ENCODE measurements around the gene GPR17.

The GPR17 gene

DNA sequence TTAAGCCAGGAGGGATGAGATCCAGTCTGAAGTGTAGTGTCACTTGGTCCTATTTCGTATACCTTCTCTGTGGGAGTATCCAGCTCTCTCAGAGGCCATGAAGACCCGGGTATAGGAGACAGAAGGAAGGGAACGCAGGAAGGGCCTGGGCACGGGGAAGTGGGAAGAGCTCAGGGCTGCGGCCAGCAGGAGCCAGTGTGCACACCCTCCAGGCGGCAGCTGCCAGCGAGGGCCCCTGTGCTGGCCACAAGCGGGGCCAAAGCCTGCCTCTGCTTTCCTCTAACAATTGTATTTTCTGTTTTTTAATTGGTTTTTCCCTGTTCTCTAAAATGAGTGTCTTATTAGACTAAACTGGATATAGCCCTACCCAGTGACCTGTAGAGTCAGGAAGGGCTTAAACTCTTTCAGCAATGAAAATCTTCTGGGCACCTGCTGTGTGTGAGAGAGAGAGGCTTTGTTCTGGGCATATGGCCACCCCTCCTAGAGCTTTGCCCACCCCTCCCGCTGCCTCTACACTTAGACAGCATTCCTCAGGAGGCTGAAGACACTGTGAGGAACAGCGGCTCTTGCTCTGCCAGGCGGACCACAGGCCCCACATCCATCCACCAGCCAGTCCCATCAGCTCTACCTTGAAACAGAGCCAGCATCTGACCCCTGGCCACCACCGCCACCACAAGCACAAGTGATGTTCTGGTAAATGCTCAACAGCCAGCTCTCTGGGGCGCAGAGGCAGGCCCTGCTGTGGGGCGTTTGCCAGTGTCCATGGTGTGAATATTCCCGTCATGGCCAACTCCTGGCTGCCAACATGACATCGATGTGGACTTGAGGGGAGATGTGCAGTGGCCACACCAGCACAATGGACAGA lies 9.5 kb downstream of the GPR17 start:
- H3K36me3 ChIP-seq = peaks cover 25 to 71% (median 65%) of the 10 kb centered on the region in 3 donors
- DNase-seq = peak in 1 of 2 donors; percentile 60
- H3K27ac ChIP-seq = peak overlapping the region; percentile 62 to 63
- no peak for TF ChIP-seq CTCF (IDR thresholded peaks at IDR 0.05)
- no peaks in the 10 kb centered on the region for H3K27me3 ChIP-seq
- no peaks in the 10 kb centered on the region for H3K9me3 ChIP-seq
- intact Hi-C loops (cut with DNase I; ENCODE audit: low total_unique reads) = no loop called here
- H3K4me1 ChIP-seq = peaks cover 0 to 91% (median 55%) of the 10 kb centered on the region in 4 donors
- H3K4me3 ChIP-seq = no peak overlapping the region

DNA sequence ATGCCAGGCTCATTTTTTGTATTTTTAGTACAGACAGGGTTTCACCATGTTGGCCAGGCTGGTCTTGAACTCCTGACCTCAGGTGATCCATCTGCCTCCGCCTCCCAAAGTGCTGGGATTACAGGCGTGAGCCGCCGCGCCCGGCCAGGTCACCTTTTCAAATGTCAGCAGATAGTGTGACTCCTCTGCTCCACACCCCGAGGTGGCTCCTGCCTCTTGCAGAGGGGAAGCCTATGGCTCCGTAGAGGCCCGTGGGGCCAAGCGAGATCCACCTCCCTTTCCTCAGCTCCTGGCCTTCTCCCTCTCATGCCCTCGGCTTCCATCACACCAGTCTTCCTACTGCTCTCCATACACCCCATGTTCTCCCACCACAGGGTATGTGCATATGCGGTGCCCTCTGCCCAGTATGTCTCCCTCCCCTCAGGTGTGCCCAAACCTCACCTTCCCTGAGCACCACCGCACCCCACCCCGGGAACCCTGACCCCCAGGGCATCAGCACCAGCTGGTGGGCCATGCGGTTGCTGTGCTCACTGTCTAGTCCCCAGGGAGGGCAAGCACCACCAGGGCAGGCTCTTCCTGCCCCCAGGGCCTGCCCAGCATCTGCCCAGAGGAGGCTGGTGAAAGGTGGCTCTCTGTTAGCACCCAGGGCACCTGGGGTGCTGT lies 10.7 kb downstream of the GPR17 start:
- intact Hi-C loops (cut with DNase I; ENCODE audit: low total_unique reads) = no loop called here
- no peaks in the 10 kb centered on the region for H3K27me3 ChIP-seq
- no peak for TF ChIP-seq CTCF (IDR thresholded peaks at IDR 0.05)
- DNase-seq = peak in 1 of 2 donors; percentile 58
- H3K4me3 ChIP-seq = no peak overlapping the region
- H3K36me3 ChIP-seq = peaks cover 25 to 67% (median 54%) of the 10 kb centered on the region in 3 donors
- peak overlapping the region; percentile 10 to 76 for H3K27ac ChIP-seq
- no peaks in the 10 kb centered on the region for H3K9me3 ChIP-seq
- peaks cover 0 to 91% (median 60%) of the 10 kb centered on the region in 4 donors for H3K4me1 ChIP-seq

- H3K4me1 ChIP-seq = peaks cover 0 to 91% (median 63%) of the 10 kb centered on the region in 4 donors
- intact Hi-C loops (cut with DNase I; ENCODE audit: low total_unique reads) = no loop called here
- no peak for TF ChIP-seq CTCF (IDR thresholded peaks at IDR 0.05)
- peak in 1 of 2 donors; percentile 63 for DNase-seq
- H3K36me3 ChIP-seq = peaks cover 25 to 62% (median 50%) of the 10 kb centered on the region in 3 donors
- H3K27me3 ChIP-seq = no peaks in the 10 kb centered on the region
- peak overlapping the region; percentile 10 to 76 for H3K27ac ChIP-seq
- no peaks in the 10 kb centered on the region for H3K9me3 ChIP-seq
- H3K4me3 ChIP-seq = no peak overlapping the region
Observed at GRCh38 chr2:127657232-127657595, 11.3 kb downstream of the GPR17 start.

GRCh38 chr2:127658146-127658545 lies 12.2 kb downstream of the GPR17 start:
- TF ChIP-seq CTCF (IDR thresholded peaks at IDR 0.05) = no peak
- H3K9me3 ChIP-seq = no peaks in the 10 kb centered on the region
- intact Hi-C loops (cut with DNase I; ENCODE audit: low total_unique reads) = no loop called here
- no peak overlapping the region for H3K4me3 ChIP-seq
- peaks cover 0 to 91% (median 66%) of the 10 kb centered on the region in 4 donors for H3K4me1 ChIP-seq
- H3K27me3 ChIP-seq = no peaks in the 10 kb centered on the region
- peak overlapping the region; percentile 76 for H3K27ac ChIP-seq
- H3K36me3 ChIP-seq = peaks cover 25 to 53% (median 42%) of the 10 kb centered on the region in 3 donors
- DNase-seq = no peak

DNA sequence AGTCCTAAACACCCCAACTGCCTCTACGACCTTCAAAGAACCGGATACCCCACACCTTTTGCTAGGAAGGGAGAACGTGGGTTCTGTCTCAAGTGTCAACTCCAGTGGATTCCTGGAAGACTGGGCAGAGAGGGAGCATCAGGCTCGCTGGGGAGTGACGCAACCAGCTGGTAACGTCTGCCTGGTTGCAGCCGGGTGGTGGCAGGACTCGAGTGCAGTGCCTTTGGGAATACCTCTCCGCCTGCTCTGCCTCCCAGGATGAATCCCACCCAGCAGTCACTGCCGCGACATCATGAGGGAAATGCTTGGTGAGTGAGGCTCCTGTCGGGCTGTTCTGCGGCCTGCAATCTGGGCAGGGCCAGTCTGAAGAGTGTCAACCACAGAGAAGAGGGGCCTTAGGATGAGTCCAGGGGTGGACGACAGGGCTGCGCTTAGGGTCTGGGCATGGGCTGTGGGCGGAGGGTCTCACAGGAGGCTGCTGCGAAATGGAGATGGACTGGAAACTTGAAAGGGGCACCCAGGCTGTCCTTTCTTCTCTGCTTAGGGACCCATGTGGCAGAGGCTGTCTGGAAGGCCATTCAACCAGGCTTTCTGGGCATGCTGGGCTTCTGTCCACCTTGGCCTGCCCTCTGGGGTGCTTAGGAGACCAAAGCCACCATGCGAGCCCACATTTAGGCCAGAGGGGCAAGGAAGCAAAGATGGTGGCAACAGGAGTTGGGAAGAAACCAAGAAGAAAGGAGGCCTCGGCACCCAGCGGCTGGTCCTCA lies 12.9 kb downstream of the GPR17 start:
- Histone ChIP-seq H3K4me3 (peak overlapping the region in 1 of 2 donors; percentile 21), H3K27me3 (no peaks in the 10 kb centered on the region), H3K27ac (peak overlapping the region; percentile 76), H3K9me3 (no peaks in the 10 kb centered on the region), H3K4me1 (peaks cover 0 to 91% (median 72%) of the 10 kb centered on the region in 4 donors), H3K36me3 (peaks cover 25 to 46% (median 35%) of the 10 kb centered on the region in 3 donors)
- intact Hi-C loops (cut with DNase I; ENCODE audit: low total_unique reads) = no loop called here
- DNase-seq = peak in 1 of 2 donors; percentile 75
- no peak for TF ChIP-seq CTCF (IDR thresholded peaks at IDR 0.05)

Measured in tibial artery (tissue), 4 donors.